NCI-H2171 (cell line): ENCODE results near the gene SPR.

Source experiments
- DNase-seq: peaks from one replicate; lab custom pipeline; 2025; lab: John Stamatoyannopoulos, UW

The SPR gene

GRCh38 chr2:72887032-72887739, at the start of gene SPR:
Gene SPR, plus strand, starts transcription at chr2:72887408. Its CDS starts 25 bp downstream, at chr2:72887433.
- peak; percentile 66 for DNase-seq

DNA sequence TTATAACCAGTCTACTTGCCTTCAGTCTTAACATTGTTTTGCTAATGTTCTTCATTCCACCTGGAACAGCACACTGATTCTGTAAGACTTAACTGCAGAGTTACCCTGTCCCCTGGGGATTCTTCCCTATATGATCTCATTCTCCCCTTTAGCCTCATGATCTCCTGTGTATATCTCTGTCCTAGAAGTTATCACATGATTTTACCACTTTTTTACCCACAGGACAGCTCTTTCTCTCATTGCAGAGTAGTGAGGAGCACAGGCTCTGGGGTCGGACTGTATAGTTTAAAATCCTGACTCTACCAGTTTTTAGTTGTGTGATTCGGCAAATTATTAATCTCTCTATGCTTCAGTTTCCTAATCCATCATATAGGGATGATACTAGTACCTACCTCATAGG, 47.1 kb upstream of the SPR start:
- DNase-seq: no peak

DNA sequence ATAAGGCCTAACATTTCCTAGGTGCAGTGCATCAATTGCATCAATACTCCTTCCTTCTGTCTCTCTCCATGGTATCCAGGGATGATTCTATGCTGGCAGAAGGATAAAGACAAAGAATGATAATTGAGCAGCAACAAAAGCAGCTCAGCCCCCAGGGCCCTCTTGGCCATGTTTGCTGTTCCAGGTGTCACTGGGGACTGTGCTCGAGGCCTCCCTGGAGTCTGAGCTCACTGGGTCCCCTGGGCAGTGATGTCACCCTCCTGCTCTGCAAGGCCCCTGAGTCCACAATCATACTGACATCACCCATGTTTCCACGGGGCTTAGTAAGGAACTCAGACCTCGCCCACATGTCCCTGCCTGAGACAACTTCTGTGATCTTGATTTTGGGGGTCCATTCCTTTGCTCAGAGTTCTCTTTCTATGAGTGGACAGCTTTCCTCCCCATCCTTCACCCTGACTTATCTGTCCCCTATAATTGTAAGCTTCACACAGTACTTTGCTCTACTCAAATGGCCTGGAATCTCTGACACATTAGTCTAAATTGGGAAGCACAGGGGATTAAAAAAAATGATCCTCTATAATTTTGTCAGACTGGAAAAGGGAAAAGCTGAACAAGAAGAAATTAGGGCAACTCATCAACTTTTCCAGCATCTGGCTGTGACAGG, 45.6 kb upstream of the SPR start:
- no peak for DNase-seq

DNA sequence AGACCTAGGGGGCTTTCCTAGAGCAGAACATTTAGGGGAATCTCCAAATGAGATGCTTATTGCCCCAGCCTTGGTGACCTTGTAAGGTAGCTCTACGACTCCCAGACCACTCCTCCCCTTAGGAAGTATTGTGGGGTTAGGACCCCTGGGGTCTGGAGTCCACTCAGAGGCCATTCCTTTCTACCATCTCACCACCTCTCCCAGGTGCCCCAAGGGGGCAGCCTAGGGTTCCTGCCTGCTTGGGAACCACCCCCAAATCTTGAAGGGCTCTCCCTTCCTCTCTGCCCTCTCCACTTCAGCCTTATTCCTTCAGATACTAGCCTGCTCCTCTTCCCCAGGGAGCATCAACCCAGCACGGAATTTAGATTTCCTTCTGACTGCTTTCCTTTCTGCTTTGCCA, 43.9 kb upstream of the SPR start:
- no peak for DNase-seq

- DNase-seq: no peak
Measured at GRCh38 chr2:72846171-72847095, 40.8 kb upstream of the SPR start.

DNA sequence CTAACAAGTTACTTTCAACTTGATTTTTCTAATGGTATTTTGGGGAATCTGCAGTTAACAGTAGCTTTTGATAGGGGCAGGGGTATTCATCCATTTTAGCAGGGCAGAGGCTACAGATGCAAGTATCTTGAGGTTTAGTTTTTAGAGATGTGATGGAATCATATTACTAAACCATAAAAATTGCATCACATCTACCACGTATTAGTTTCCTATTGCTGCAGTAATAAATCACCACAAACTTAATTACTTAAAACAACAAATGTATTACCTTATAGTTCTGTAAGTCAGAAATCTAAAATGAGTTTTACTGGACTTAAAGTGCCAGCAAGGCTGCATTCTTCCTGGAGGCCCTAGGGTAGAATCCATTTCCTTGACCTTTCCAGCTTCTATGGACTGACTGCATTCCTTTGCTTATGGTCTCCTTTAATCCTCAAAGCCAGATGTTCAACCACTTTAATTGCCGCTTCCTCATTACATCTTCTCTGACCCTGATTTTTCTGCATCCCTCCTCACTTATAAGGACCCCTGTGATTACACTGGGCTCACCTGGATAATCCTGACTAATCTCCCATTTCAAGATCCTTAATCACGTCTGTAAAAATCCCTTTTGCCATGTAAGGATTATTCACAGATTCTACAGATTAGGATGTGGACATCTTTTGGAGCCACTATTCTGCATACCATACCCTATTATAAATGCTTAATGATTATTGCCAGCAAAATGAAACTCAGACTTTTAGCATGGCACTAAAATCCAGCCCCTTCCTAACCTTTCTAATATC, 39.5 kb upstream of the SPR start:
- DNase-seq: no peak

- DNase-seq: no peak
Measured at GRCh38 chr2:72848436-72849137, 38.6 kb upstream of the SPR start.

DNA sequence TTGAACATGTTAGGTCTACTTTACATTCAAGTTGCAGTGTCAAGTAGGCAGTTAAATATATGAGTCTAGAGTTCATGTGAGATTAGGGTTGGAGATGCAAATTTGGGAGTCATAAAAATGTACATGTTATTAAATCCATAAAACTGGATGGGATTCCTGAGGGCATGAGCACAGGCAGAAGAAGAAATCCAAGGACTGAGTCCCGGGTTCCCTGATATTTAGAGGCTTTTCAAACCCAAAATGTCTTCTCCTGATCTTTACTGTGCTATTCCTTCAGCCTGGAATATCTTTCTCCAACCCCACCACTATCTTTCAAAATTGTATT, 38.1 kb upstream of the SPR start:
- DNase-seq: no peak

GRCh38 chr2:72851333-72851732, 35.9 kb upstream of the SPR start:
- DNase-seq: no peak

- peak; percentile 65 for DNase-seq
Measured at GRCh38 chr2:72859831-72860262, 27.4 kb upstream of the SPR start.

DNA sequence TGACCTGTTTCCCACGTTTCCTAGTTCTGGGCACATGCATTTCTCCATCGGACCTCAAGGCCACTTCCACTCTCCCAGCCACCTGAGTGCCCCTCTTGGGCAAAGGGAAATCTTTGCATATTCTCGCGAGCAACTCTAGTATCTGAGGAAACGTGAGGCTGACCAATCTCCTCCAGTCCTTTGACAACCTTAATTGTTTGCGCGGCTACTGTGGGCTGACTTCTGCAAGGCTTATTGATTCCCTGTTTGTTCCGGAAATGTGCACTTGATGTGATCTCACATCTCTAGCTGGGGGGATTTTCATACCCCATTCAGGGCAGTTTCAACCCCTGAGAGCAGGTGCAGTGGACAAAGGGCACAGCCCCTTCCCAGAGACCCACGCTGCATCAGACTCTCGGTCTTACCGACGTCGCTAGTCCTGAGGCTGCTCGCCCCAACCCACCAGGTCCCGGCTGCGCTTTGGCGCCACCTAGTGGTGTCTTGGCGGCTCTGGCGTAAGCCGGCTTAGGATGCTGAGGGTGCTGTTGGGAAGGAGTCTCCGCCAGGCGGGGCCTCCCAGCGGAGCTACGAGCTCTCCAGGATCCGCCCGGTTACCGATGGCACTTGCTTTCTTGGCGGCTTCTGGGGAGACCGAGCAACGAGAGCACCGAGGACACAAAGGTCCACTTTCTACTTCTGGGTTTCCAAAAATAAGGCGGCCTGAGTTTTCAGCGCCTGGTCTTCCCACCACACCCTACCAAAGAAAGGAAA, 24.8 kb upstream of the SPR start:
- DNase-seq: peak; percentile 83

GRCh38 chr2:72863046-72863445, 24.2 kb upstream of the SPR start:
- DNase-seq: no peak

DNA sequence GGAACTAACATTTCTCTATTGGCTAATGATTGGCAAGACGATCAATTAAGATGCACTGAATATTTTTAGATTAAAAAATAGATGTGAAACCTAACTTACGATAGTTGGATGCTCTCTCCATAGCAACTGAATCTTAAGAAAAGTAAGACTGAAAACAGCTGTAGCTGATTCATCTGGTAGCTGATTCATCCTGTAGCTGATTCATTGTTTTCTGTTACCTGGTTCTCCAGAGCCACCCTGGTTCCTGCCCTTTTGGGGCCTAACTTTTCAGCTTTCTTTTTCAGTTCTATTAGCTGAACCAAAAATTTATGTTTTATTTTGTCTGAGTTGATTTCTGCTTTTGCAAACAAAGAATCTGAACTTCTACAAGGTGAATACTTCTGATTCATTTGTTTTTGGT, 22.7 kb upstream of the SPR start:
- no peak for DNase-seq

DNA sequence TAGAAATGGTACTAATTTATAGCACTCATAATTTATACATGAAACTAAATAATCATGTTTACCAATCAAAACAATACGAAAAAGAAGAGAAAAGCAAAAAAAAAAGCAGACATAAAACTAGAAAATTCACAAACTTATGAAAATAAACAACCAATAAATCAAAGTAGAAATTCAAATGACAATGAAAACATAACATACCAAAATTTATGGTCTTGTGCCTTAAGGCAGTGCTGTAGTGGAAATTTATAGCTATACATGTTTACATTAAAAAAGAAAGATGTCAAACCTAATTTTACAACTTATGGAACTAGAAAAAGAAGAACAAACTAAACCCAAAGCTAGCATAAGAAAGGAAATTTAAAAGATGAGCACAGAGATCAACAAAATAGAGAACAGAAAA, 16.1 kb upstream of the SPR start:
- no peak for DNase-seq

GRCh38 chr2:72871880-72872279, 15.3 kb upstream of the SPR start:
- no peak for DNase-seq

- no peak for DNase-seq
Measured at GRCh38 chr2:72883356-72883962, 3.7 kb upstream of the SPR start.

- no peak for DNase-seq
Measured at GRCh38 chr2:72886505-72887031, 640 bp upstream of the SPR start.

- DNase-seq: peak; percentile 82
Measured at GRCh38 chr2:72887740-72888437, 681 bp downstream of the SPR start.

- no peak for DNase-seq
Measured at GRCh38 chr2:72888438-72889202, 1.4 kb downstream of the SPR start.
